ENCODE results near the gene SLC48A1. TPM values are rescaled to one million over a fixed set of nuclear protein-coding genes. Genes with fewer than 3 reads are reported as not detected.

The SLC48A1 gene
- total RNA-seq, 1 experiment from 2014 or later, result 20.0 TPM

DNA sequence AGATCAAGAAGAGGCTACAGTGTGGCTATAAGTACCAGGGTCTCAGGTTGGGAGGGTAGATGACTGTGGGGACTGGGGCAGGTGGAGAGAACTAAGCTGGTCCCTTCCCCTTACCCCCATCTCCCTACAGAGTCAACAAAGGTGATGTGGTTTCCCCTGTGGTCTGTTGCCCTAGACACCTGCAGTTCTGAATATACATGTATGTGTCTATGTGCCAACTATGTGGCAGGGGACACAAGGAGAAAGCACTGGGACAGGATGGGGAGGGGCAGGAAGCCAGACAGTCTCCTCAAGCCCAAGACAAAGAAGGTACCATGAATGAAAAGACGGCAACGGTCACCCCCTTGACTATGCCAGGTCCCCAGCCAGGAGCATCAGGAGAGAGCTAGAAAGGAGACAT, 51.2 kb downstream of the SLC48A1 start (continued):
- no peak for TF ChIP-seq POLR2AphosphoS5 (IDR thresholded peaks at IDR 0.05; ENCODE audit: low read depth, low read length)
- TF ChIP-seq ZFX (IDR thresholded peaks at IDR 0.05), result no peak
- TF ChIP-seq FOSL1 (IDR thresholded peaks at IDR 0.05; ENCODE audit: low read depth), result no peak
- no peak for TF ChIP-seq CBX3 (IDR thresholded peaks at IDR 0.05; ENCODE audit: low read depth)

DNA sequence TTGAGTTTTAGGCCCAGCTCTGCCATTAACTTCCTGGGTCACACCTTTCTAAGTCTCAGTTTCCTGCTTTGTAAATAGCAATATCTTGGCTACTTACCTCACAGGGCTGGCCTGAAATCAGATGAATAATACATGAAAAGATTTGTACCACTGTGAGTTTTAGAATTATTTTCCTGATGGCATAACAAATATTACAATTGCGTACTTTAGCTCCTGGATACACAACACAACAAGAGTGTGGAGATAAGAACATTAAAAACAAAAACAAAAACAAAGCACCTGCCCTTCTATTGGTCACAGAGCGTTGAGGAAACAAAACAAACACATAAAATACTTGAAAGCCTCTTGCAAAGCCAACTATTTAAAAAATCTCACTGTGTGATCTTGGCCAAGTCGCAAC, 51.6 kb downstream of the SLC48A1 start:
- no TSS peak for BruUV-seq (replicated peaks)
- H4K20me1 ChIP-seq (ENCODE audit: insufficient read depth), result no peaks in the 10 kb centered on the region
- H3K9me3 ChIP-seq (ENCODE audit: control insufficient read depth in 1 of 2, insufficient read depth in 1 of 2, low read depth in 1 of 2, low read length in 2 of 2), result no peaks in the 10 kb centered on the region
- no peaks in the 10 kb centered on the region for H3K36me3 ChIP-seq (ENCODE audit: control insufficient read depth in 1 of 2, insufficient read depth in 2 of 2, low read length in 2 of 2)
- ATAC-seq, result no peak
- H3K4me2 ChIP-seq (ENCODE audit: low read length), result no peak overlapping the region
- H3K9ac ChIP-seq (ENCODE audit: low read length), result no peak overlapping the region
- H3K9me2 ChIP-seq (ENCODE audit: insufficient read depth), result no peaks in the 10 kb centered on the region
- H3K79me2 ChIP-seq (ENCODE audit: insufficient read depth, low read length), result peaks cover 6% of the 10 kb centered on the region; the same call in 1 of the 2 replicates
- H3K4me3 ChIP-seq (replicated peaks in 1 of 2; ENCODE audit: low read depth in 1 of 2, low read length in 2 of 2), result no peak overlapping the region
- CTCF ChIA-PET, result interaction anchor here (1.4 kb wide), 1 partner anchor 14 kb away, joined by 3 read pairs; no protein-coding TSS in a partner anchor
- RAD21 ChIA-PET (ENCODE audit: low non-redundant PET in 1 of 2, low total read pairs in 2 of 2, uncharacterized antibody in 2 of 2, unreplicated experiment in 2 of 2), result no interaction called here
- DNase-seq (ENCODE audit: low read depth, low spot score), result no peak
- POLR2A ChIA-PET, result no interaction called here
- no peak overlapping the region for H2AFZ ChIP-seq (ENCODE audit: low read depth, low read length, poor library complexity, severe bottlenecking)
- H3K4me1 ChIP-seq (ENCODE audit: control insufficient read depth in 1 of 2, insufficient read depth in 2 of 2, low read length in 2 of 2), result peaks cover 43 to 60% of the 10 kb centered on the region in 2 experiments
- H3K27me3 ChIP-seq (ENCODE audit: insufficient read depth, low read length), result no peaks in the 10 kb centered on the region
- no peak overlapping the region for H3K27ac ChIP-seq (ENCODE audit: low read depth, low read length)
- no peak for TF ChIP-seq ELF1 (IDR thresholded peaks at IDR 0.05; ENCODE audit: borderline replicate concordance, low read depth)
- TF ChIP-seq SRF (IDR thresholded peaks at IDR 0.05; ENCODE audit: low read depth), result no peak
- TF ChIP-seq, protein P1, sequence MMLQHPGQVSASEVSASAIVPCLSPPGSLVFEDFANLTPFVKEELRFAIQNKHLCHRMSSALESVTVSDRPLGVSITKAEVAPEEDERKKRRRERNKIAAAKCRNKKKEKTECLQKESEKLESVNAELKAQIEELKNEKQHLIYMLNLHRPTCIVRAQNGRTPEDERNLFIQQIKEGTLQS (IDR thresholded peaks at IDR 0.05), result no peak
- TF ChIP-seq RAD21 (IDR thresholded peaks at IDR 0.05; ENCODE audit: low read depth), result no peak
- no peak for TF ChIP-seq CBX3 (IDR thresholded peaks at IDR 0.05; ENCODE audit: low read depth)
- TF ChIP-seq REST (IDR thresholded peaks at IDR 0.05; ENCODE audit: low read depth), result no peak
- no peak for TF ChIP-seq SIN3A (IDR thresholded peaks at IDR 0.05; ENCODE audit: low read depth)
- no peak for TF ChIP-seq MAX (IDR thresholded peaks at IDR 0.05)
- TF ChIP-seq POLR2AphosphoS5 (IDR thresholded peaks at IDR 0.05; ENCODE audit: low read depth, low read length), result no peak
- no peak for TF ChIP-seq ZFX (IDR thresholded peaks at IDR 0.05)
- TF ChIP-seq TCF7L2 (IDR thresholded peaks at IDR 0.05; ENCODE audit: borderline replicate concordance, extremely low read depth, insufficient read depth, insufficient read length), result no peak
- intact Hi-C loops (cut with micrococcal nuclease), result no loop called here
